ENCODE measurements around the gene ST6GALNAC2. TPM values are rescaled to one million over a fixed set of nuclear protein-coding genes. Genes with fewer than 3 reads are reported as not detected.
"Not testable (repeated sequence)": the region's sequence is repeated elsewhere in the genome, so short reads cannot be mapped to it uniquely, and the experiment has no call there.

ST6GALNAC2 gene
- total RNA-seq, 1 donor from 2014 or later: 1.5 TPM

DNA sequence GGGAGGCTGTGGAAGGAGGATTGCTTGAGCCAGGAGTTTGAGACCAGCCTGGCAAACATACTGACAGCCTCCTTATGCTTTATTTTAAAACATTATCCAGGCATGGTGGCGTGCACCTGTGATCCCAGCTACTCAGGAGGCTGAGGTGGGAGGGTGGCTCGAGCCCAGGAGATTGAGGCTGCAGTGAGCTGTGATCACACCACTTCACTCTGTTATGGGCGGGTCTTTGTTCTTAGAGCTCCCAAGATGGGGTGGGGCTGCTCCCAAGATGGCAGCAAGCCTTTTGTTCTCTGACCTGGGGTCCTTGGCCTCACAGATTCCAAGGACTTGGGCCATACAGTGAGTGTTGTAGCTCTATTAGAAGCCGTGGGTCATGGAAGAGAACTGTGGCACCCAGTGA lies 26.1 kb upstream of the ST6GALNAC2 start:
- Mint-ChIP-seq H3K9me3 (ENCODE audit: low read depth) (no peaks in the 10 kb centered on the region), H3K36me3 (ENCODE audit: low read depth) (no peaks in the 10 kb centered on the region), H3K27ac (ENCODE audit: unreplicated experiment) (no peak overlapping the region), H3K27me3 (ENCODE audit: low read depth) (no peaks in the 10 kb centered on the region), H3K4me3 (ENCODE audit: unreplicated experiment) (no peak overlapping the region), H3K4me1 (ENCODE audit: low read depth) (no peaks in the 10 kb centered on the region)
- no peak for DNase-seq (ENCODE audit: low spot score)
- TF ChIP-seq, protein P1, sequence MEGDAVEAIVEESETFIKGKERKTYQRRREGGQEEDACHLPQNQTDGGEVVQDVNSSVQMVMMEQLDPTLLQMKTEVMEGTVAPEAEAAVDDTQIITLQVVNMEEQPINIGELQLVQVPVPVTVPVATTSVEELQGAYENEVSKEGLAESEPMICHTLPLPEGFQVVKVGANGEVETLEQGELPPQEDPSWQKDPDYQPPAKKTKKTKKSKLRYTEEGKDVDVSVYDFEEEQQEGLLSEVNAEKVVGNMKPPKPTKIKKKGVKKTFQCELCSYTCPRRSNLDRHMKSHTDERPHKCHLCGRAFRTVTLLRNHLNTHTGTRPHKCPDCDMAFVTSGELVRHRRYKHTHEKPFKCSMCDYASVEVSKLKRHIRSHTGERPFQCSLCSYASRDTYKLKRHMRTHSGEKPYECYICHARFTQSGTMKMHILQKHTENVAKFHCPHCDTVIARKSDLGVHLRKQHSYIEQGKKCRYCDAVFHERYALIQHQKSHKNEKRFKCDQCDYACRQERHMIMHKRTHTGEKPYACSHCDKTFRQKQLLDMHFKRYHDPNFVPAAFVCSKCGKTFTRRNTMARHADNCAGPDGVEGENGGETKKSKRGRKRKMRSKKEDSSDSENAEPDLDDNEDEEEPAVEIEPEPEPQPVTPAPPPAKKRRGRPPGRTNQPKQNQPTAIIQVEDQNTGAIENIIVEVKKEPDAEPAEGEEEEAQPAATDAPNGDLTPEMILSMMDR (IDR thresholded peaks at IDR 0.05): no peak

GRCh38 chr17:76611080-76611749 lies 25.6 kb upstream of the ST6GALNAC2 start:
- H3K27ac Mint-ChIP-seq (ENCODE audit: unreplicated experiment); H3K27me3 Mint-ChIP-seq (ENCODE audit: low read depth); H3K4me1 Mint-ChIP-seq (ENCODE audit: low read depth); H3K4me3 Mint-ChIP-seq (ENCODE audit: unreplicated experiment); DNase-seq (ENCODE audit: low spot score); H3K36me3 Mint-ChIP-seq (ENCODE audit: low read depth); H3K9me3 Mint-ChIP-seq (ENCODE audit: low read depth): not testable (repeated sequence)

DNA sequence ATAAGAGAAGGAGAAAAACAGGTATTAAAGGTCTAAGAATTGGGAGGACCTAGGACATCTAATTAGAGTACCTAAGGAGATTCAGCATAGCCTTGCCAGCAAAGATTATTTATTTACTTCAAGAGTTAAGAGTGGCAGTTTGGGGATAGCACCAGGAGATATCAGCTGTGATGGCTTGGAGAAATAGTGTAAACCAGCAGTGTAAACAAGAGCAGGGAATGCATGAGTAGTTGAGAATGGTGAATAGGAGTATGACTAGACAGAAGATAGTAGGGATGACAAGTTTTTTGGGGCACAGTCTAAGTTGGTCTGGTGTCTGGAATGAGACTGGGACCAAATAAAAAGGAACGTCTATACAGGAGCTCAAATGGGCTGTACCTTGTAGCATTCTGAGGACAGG lies 21.0 kb upstream of the ST6GALNAC2 start:
- DNase-seq (ENCODE audit: low spot score); H3K27me3 Mint-ChIP-seq (ENCODE audit: low read depth); H3K4me1 Mint-ChIP-seq (ENCODE audit: low read depth); H3K27ac Mint-ChIP-seq (ENCODE audit: unreplicated experiment); H3K4me3 Mint-ChIP-seq (ENCODE audit: unreplicated experiment); H3K9me3 Mint-ChIP-seq (ENCODE audit: low read depth); H3K36me3 Mint-ChIP-seq (ENCODE audit: low read depth): not testable (repeated sequence)

- no peaks in the 10 kb centered on the region for H3K36me3 Mint-ChIP-seq (ENCODE audit: low read depth)
- H3K9me3 Mint-ChIP-seq (ENCODE audit: low read depth): peaks cover 5% of the 10 kb centered on the region
- H3K27me3 Mint-ChIP-seq (ENCODE audit: low read depth): peaks cover 7% of the 10 kb centered on the region
- TF ChIP-seq, protein P1 (IDR thresholded peaks at IDR 0.05): no peak
- no peak overlapping the region for H3K4me3 Mint-ChIP-seq (ENCODE audit: unreplicated experiment)
- DNase-seq (ENCODE audit: low spot score): no peak
- no peak overlapping the region for H3K27ac Mint-ChIP-seq (ENCODE audit: unreplicated experiment)
- H3K4me1 Mint-ChIP-seq (ENCODE audit: low read depth): no peaks in the 10 kb centered on the region
These were observed 15.4 kb upstream of the ST6GALNAC2 start for GRCh38 chr17:76601065-76601464.

- no peak overlapping the region for H3K4me3 Mint-ChIP-seq (ENCODE audit: unreplicated experiment)
- H3K9me3 Mint-ChIP-seq (ENCODE audit: low read depth): peaks cover 5% of the 10 kb centered on the region
- DNase-seq (ENCODE audit: low spot score): no peak
- H3K27ac Mint-ChIP-seq (ENCODE audit: unreplicated experiment): no peak overlapping the region
- TF ChIP-seq, protein P1 (IDR thresholded peaks at IDR 0.05): no peak
- H3K36me3 Mint-ChIP-seq (ENCODE audit: low read depth): no peaks in the 10 kb centered on the region
- peaks cover 5% of the 10 kb centered on the region for H3K27me3 Mint-ChIP-seq (ENCODE audit: low read depth)
- H3K4me1 Mint-ChIP-seq (ENCODE audit: low read depth): no peaks in the 10 kb centered on the region
These were observed 14.2 kb upstream of the ST6GALNAC2 start for GRCh38 chr17:76599694-76600460.

DNA sequence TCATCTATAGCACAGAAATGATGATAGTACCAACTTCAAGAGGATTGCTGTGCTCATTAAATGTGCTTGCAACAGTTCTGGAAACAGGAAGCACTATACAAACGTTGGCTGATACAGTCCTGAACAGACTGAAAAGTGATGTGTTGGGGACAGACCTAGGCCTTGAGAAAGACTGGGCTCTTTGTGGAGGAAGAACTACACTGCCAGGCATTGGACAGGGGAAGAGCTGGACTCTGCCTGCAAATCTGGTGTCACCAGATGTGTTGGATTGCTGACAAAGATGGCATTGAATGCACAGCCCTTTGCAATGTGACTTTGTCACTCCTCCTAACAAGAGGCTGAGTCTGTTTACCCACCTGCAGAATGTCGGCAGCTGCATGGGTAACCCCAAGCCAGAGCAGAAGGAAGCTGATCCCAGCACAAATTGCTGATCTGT lies 12.4 kb upstream of the ST6GALNAC2 start:
- Mint-ChIP-seq H3K4me1 (ENCODE audit: low read depth) (peaks cover 2% of the 10 kb centered on the region), H3K4me3 (ENCODE audit: unreplicated experiment) (no peak overlapping the region), H3K9me3 (ENCODE audit: low read depth) (peaks cover 4% of the 10 kb centered on the region), H3K27ac (ENCODE audit: unreplicated experiment) (no peak overlapping the region), H3K36me3 (ENCODE audit: low read depth) (no peaks in the 10 kb centered on the region), H3K27me3 (ENCODE audit: low read depth) (peaks cover 8% of the 10 kb centered on the region)
- DNase-seq (ENCODE audit: low spot score): peak; percentile 8
- TF ChIP-seq, protein P1 (IDR thresholded peaks at IDR 0.05): no peak

Data from chondrocyte (in vitro differentiated cells).